C4-2B (cell line): ENCODE data around the gene CPT1C.

Experiments used
- H3K27ac ChIP-seq: fragments of 450-650 bp; 2 replicates; pipeline ENCODE4 v1.5.1; 2017
- CTCF ChIP-seq: fragments of 450-650 bp; conservative IDR thresholded peaks from 2 replicates; pipeline ENCODE4 v1.5.1; 2017; ENCODE audit warnings: mild to moderate bottlenecking
- ZFX ChIP-seq: fragments of 450-650 bp; IDR thresholded peaks from 2 replicates; pipeline ENCODE4 v1.6.1; 2017

The CPT1C gene

GRCh38 chr19:49752701-49753100 is 61.8 kb downstream of the CPT1C start:
- no peak overlapping the region for H3K27ac ChIP-seq
- TF ChIP-seq CTCF (no peak), ZFX (no peak)

GRCh38 chr19:49755956-49756355 is 65.0 kb downstream of the CPT1C start:
- H3K27ac ChIP-seq = no peak overlapping the region
- TF ChIP-seq ZFX = no peak
- no peak for TF ChIP-seq CTCF

- no peak overlapping the region for H3K27ac ChIP-seq
- TF ChIP-seq CTCF = no peak
- no peak for TF ChIP-seq ZFX
These were observed 67.4 kb downstream of the CPT1C start for GRCh38 chr19:49758292-49758691.

GRCh38 chr19:49761249-49761624 is 70.3 kb downstream of the CPT1C start:
- no peak overlapping the region for H3K27ac ChIP-seq
- no peak for TF ChIP-seq CTCF
- TF ChIP-seq ZFX = no peak

DNA sequence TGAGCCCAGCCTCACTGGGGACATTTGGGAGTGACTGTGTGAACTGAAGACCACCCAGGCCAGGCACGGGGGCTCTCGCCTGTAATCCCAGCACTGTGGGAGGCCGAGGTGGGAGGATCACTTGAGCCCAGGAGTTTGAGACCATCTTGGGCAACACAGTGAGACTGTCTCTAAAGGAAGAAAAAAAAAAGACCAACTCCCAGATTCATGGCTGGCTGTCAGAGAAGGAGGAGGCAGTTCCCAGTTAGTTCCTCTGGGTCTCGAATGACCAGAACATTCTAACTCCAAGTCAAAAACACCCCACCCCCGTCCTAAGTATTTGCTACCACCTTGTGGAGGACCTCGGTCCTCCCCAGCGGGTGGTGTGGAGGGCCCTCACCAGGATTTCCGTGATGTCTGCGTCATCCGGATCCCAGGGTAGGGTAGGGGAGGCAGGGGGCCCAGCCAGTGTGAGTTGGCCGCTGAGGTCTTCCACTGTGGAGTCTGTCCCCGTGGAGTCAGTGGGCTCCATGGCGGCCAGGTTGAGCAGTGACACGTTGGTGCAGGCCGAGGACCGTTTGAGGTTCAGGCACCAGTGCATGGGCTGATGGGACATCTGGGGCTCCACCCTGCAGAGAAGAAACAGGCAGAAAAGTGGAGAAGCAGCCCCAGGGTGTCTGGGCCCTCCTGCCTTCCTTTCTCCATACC is 70.9 kb downstream of the CPT1C start:
- TF ChIP-seq ZFX = no peak
- TF ChIP-seq CTCF = no peak
- no peak overlapping the region for H3K27ac ChIP-seq

DNA sequence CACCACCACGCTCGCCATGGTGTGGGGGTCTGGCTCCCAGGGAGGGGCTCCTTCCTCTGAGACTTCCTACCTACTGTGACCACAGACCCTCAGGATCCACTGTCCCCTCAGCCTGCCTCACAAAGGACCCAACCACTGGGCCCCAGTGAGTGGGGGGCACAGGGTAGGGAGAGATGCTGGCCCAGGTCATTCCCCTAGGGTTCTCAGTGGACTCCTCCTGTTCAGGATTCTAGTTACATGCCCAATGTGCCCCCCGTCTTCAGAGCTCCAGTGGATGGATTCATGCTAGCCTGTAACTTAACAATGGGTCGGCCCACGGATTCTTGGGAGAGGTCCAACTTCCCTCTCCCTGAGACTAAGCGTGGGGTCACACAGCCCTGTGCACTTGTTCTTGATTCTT is 72.3 kb downstream of the CPT1C start, which contains the start of gene TSKS:
TSS of gene TSKS (minus strand) at position 77 of the 400 bp plus-strand sequence. CDS start at position 18, 59 bp downstream.
- no peak for TF ChIP-seq CTCF
- TF ChIP-seq ZFX = no peak
- H3K27ac ChIP-seq = no peak within 1 kb of the TSS
